D341Med (cell line): ENCODE results near the gene UBA52.

ENCODE experiments used
- DNase-seq: peaks from one replicate; pipeline ENCODE4 v3.0.0; 2012; ENCODE audit warnings: low spot score

Gene UBA52

DNA sequence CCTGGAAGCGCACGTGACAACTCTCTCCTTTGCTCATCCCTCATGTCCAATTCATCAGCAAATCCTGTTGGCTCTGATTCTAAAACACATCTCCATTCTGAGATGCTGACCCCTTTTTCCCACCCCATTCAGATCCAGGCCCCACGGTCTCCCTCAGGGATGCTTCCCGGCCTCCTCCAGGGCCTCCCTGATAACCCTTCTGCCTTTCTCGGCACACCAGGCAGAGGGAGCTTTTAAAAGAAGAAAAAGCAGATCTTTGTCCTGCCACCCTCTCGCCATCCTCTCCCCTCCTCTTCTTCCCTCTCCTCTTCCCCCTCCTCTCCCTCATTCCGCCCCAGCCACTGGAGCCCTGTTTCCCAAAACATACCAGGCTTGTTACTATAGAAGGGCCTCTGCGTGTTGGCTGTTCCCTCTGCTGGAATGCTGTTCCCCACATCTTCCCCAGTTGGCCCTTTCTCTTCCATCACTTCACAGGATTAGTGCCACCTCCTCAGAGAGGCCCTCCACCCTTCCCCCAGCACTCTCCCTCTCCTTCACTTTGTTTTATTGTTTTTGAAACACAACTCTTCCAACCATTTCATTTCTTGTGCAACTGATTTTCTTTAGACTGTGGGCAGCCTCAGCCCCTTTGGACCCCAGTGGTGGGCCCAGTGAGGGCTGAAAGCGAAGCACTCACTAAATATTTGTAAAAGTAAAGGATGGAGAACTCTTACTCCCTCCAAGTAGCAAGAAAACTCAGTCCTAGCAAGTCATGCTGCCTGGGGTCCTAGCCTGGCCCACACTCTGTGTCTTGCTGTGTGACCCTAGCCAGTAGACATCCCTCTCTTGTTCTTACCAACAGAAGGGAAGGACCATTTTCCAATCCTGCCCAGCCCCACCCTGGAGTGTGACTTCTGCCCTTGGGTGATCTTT lies 37.4 kb downstream of the UBA52 start:
- DNase-seq = no peak

DNA sequence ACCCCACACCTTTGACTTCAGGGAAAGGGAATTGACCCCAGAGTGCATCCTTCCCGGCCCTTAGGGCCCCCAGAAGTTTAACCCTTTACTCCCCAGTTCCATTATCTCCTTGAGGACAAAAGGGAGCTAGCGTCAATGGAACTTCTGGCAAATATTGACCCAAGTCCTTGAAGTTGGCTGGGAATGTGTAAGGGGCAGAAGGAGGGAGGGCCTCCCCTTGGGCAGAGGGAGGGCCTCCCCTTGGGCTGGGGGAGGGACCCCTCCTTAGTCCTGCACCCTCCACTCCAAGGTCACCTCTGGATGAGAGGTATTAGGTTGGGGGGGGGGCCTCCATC lies 38.0 kb downstream of the UBA52 start:
- DNase-seq = no peak

DNA sequence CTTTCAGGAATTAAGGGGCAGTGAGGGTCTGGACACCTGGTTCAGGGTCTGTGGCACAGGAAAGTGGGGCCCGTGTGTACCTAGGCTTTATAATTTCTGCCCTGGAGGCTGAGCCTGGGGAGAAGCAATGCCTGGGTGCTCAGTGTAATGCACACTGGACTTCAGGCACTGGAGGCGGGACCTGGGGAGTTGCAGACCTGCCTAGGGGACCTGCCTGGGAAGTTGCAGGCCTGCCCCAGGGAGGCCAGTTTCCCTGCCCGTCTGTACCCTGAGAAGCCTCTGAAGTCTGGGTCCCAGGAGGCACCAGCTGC lies 38.5 kb downstream of the UBA52 start:
- DNase-seq = no peak

DNA sequence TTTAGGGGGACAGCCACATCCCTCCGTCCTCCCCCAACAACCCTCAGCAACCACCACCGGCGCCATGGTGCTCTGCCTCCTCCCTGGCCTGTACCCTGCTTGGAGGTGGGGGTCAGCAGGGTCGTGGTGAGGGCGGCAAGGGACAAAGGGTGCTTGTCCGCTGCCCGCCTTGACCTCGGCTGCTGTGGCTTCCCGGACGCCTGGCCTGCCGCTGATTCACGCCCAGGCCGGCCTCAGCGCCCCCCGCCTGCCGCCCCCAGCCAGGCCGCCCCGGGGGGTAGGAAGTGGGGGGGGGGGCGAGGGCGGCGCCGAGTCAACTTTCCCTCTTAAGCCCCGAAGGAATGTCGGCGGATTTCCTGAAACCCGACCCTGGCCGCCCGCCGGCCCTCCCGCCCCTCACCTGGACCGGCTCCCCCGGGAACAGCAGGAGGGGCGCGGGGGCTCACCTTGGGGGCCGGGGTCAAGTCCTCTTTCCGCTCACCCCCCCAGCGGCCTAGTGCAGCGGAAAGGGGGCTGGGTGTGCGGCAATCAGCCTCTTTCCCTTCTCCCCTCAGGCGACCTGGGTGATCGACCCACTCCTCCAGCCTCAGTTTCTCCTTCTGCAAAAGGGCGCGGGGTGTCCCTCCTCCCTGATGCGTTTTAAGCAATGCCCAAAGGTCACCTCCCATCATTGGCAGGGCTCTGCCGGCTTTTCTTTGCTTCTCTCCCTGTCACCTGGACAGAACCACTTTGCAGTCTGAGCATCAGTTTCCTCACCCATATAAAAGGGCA lies 39.1 kb downstream of the UBA52 start:
- DNase-seq = no peak

DNA sequence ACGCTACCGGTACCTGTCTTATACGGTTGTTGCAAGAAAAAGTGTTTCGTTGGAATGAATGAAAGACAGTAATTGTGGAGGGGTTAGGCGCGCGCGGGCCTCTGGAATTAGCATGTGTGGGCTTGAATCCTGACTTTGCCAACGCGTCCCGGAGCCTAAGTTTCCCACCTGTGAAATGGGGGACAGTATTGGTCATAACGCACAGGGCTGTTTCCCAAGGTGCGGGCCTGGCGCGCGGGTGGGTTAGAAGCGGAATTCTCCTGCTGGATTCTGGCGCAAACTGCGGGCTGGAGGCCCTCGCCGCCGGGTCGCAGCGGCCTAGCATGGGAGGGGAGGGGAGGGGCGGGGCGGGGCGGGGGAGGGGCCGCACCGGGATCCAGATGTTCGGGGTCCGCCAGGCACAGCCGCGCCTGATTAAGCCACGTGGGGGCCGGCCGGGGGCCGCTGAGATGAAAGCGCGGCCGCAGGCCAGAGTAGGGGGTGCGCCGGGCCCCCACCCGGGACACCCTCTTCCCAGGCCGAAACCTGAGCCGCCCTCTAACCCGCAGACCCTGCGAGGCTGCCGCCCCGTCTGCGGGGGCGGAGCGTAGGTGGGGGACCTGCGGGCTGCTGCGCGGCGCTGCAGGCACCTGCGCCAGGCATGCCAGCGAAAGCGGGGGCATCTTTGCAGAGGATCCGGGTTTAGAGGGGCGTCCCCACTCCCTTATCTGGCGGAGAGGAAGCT lies 39.8 kb downstream of the UBA52 start:
- DNase-seq = no peak

DNA sequence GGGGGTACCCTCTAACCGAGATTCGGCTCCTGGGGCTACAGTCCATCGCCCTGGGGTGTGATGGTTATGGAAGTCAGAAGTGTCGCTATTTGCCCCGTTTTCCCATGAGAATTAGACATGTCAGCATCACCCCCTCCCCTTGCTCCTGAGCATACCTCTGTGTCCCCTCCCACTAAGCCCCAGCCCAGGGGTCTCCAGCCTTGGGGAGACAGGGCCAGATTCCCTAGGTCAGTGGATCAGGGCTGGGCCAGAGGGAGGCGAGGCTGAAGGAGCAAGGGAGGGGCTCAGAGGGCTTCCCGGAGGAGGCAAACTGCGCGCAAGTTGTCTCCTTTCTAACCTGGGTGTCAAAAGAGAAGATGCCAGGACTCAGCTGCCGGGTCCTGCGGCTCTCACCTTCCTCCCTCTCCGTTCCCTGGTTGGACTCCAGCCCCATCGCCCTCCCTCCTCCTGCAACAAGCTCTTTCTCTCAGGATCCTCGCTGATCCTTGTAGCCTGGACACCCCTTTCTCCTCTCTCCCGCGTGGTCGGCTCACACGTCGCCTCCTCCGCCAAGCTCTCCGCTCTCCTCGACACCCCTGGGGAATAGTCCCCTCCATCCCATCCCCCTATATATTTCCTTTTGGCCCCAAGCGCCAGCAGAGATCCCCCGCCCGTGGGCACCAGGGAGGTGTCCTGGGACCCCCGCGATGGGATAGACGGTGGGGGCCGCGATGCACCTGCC lies 40.6 kb downstream of the UBA52 start:
- no peak for DNase-seq

DNA sequence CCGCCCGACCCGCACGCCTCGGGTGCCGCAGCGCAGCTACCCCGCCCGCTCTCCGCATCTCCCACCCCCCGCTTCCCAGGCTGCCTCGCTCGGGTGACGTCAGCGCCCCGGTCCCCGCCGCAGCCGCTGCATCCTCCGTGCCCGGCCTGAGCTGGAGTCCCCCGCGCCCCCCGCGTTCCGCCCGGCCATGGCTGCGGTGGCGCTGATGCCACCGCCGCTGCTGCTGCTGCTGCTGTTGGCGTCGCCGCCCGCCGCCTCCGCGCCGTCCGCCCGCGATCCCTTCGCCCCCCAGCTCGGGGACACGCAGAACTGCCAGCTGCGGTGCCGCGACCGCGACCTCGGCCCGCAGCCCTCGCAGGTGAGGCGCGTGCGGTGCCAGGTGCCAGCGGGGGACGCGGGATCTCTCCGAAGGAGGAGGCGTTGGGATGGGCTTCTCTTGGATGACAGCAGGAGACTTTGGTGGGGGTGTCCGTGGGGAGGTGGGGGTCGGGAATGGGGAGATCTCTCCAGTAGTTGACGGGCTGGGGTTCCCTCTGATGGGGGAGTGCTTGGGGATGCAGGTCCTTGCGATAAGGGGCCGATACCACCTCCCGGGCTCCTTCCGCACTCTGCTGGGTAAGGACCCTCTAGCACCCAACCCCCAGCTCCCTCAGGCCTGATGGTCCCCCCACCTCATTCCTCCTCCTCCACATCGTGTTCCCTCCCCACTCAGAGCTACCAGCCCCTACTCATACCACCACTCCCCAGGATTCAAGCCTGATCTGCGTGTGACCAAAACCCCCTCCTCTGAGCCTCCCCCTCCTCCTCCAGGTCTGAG lies 41.3 kb downstream of the UBA52 start, which contains the start of gene TMEM59L:
Gene TMEM59L, plus strand, starts transcription at position 99 of the 817 bp plus-strand sequence. Its CDS starts 89 bp downstream, at position 188.
- DNase-seq = peak; percentile 88

DNA sequence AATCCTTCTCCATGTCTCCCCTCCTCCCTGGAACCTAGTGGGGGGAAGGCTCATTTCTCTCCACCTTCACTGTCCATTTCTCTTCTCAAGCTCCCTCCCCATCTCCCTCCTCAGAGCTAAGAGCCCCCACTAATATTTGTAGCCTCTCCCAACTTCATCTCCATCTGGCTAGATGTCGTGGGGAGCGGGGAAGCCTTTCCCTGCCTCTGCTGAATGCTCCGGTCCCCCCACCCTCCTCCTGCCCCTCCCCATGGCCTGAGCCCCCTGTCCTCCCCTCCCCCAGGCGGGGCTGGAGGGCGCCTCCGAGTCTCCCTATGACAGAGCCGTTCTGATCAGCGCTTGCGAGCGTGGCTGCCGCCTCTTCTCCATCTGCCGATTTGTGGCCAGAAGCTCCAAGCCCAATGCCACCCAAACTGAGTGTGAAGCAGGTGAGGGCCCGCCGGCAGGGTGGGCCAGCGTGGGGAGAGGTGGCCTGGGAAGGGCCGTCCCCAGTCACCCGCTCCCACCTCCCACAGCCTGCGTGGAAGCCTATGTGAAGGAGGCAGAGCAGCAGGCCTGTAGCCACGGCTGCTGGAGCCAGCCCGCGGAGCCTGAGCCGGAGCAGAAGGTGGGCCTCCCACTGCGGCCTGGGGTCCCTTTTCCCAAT lies 42.1 kb downstream of the UBA52 start:
- DNase-seq = no peak

DNA sequence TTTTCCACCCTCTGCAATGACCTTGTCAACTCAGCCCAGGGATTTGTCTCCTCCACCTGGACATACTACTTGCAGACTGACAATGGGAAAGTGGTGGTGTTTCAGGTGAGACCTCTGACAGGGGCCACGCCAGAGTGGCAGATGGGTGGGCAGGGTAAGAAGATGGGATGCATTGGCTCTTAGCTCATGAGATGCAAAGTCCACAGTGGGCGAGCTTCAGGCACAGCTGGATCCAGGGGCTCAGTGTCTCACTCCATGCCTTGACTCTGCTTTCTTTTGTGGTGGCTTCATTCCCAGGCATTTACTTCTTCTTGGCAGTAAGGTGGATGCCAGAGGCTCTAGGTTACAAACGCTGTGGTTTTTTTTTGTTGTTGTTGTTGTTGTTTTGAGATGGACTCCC lies 44.4 kb downstream of the UBA52 start:
- no peak for DNase-seq

DNA sequence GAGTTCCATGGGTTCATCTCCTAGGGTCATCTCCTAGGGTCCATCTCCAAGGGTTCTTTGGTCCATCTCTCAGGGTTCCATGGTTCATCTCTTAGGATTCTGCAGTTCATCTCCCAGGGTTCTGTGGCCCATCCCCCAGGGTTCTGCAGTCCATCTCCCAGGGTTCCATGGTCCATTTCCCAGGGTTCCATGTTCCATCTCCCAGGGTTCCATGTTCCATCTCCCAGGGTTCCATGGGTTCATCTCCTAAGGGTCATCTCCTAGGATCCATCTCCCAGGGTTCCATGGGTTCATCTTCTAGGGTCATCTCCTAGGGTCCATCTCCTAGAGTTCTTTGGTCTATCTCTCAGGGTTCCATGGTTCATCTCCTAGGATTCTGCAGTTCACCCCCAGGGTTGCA lies 45.9 kb downstream of the UBA52 start:
- DNase-seq = no peak

DNA sequence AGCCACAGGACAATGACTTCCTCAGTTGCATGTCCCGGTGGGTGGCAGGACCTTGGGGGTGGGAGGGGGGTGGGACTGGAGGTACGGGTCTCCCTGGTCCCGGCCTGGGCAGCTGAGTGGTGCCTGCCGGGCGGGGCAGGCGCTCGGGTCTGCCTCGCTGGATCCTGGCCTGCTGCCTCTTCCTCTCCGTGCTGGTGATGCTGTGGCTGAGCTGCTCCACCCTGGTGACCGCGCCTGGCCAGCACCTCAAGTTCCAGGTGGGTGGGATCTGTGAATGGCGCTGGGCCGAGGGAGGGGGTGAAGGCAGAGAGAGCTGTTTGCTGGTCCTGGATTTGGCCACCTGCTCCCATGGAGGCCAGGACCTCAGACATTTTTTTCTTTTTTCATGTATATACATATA lies 46.6 kb downstream of the UBA52 start:
- DNase-seq = no peak

DNA sequence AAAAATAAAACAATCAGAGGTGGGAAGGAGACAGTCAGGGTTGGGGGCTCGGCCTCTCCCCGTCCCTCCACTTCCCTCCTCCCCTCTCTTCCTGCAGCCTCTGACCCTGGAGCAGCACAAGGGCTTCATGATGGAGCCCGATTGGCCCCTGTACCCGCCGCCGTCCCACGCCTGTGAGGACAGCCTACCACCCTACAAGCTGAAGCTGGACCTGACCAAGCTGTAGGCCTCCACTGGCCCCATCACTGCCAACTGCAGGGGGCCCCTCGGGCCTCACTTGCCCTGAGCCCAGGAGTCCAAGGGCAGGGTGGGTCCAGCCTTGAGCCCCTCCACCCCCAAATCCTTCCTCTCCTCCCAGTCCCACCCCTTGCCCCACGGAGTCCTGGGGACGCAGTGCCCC lies 48.7 kb downstream of the UBA52 start:
- peak; percentile 15 for DNase-seq

DNA sequence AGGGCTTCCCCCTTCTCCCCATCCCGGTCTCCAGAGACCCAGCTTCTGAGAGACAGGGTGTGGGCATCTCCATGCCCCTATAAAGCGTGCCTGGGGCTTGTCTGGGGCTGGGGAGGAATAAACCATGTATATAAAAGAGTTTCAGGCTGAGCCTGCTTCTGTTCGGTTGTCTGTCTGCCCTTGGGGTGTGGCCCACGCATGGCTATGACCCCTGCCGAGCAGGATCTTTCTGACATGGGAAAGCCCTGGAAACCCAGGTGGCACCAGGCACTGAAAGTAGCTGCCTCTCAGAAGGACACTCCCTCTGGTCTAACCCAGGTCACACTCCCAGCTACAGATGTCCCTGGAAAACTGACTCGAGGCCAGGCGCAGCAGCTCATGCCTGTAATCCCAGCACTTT lies 49.2 kb downstream of the UBA52 start:
- peak; percentile 20 for DNase-seq

DNA sequence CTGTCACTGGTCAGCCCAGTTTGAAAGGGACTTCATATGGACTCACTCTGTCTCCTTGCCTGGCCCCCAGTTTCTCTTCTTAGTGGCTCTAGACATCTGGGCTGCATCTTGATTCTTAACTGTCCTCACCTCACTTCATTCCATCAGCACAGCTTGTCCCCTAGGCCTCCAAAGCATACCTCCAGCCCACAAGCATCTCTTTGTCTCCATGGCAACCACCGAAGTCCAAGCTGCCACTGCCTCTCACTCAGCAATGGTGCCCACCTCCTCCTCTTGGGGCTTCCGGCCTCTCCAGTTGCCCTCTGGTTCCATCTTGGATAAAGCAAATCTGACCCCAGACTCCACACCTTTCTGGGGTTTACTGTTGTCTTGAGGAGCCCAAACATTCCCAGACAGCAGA lies 55.2 kb downstream of the UBA52 start:
- no peak for DNase-seq
